Measurements from ENCODE around the gene BST2.

DNA sequence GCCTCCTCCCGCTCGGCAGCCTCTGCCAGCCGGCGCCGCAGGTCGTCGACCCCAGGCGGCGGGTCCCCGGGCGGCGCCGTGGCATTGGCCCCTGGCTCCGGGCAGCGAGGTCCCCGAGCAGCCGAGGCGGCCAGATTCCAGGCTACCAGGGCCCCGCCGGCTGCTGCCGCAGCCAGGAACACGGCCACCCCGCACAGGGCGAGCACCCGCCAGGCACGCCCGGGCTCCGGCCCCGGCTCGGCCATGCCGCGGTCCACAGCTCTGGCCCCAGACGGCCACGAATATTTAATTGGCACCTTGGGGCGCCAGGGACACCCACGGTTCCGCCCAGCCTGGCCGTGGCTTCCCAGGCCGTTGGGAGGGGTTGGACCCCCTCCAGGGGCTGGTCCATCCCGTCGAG lies 11.5 kb downstream of the BST2 start, which contains the start of gene CCDC194:
- no peak for TF ChIP-seq POLR2A (IDR thresholded peaks at IDR 0.05)
- no peak for TF ChIP-seq POLR2AphosphoS5 (IDR thresholded peaks at IDR 0.05)
- TF ChIP-seq, protein P1, sequence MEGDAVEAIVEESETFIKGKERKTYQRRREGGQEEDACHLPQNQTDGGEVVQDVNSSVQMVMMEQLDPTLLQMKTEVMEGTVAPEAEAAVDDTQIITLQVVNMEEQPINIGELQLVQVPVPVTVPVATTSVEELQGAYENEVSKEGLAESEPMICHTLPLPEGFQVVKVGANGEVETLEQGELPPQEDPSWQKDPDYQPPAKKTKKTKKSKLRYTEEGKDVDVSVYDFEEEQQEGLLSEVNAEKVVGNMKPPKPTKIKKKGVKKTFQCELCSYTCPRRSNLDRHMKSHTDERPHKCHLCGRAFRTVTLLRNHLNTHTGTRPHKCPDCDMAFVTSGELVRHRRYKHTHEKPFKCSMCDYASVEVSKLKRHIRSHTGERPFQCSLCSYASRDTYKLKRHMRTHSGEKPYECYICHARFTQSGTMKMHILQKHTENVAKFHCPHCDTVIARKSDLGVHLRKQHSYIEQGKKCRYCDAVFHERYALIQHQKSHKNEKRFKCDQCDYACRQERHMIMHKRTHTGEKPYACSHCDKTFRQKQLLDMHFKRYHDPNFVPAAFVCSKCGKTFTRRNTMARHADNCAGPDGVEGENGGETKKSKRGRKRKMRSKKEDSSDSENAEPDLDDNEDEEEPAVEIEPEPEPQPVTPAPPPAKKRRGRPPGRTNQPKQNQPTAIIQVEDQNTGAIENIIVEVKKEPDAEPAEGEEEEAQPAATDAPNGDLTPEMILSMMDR (IDR thresholded peaks at IDR 0.05), result no peak
